HG03342 (cell line): ENCODE results near the gene ARAP3.
"Not testable (repeated sequence)": the region's sequence is repeated elsewhere in the genome, so short reads cannot be mapped to it uniquely, and the experiment has no call there.

Experiments
- ATAC-seq: cut with Tn5 transposase; IDR thresholded peaks from one replicate; pipeline ENCODE4 v1.9.1; 2021; ENCODE audit warnings: mild to moderate bottlenecking, moderate library complexity; ENCODE audit not compliant: unreplicated experiment

The ARAP3 gene

DNA sequence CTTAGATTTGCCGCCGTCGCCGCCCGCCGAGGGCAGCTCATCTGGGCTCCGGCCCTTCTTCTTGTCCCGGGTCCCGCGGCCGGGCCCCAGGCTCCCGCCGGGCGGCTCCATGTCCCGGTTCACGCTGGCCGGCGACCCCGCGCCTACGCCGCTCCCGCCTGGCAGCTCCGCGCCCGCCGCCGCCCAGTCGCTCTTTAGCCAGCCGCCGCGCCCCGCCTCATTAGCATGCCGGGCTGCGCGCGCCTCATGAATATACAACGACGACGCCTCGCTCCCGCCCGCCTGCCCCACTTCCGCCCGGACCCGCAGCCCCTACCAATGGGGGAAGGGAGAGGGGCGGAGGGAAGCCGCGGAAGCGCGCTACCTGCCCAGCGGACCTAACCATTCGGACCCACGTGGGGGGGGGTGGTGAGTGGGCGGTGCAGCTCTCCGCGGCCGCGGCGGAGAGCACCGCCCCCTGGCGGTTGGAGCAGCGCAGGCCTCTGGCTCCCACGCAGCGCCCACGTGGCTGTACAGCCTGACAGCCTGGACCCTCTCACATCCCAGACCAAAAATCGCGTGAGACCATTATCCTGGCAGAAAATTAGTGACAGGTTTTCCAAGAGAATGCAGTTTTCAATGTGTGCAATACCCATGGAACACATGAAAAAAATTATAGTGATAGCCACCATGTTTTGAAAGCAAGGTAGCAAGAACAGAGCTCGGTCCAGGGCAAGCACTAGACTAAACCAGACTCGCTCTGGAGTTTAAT lies 63.1 kb downstream of the ARAP3 start, which contains the start of gene DIAPH1:
DIAPH1 (minus strand) TSS at position 197 of the 751 bp plus-strand sequence; CDS start at position 111, 86 bp downstream.
- ATAC-seq = peak; percentile 81

DNA sequence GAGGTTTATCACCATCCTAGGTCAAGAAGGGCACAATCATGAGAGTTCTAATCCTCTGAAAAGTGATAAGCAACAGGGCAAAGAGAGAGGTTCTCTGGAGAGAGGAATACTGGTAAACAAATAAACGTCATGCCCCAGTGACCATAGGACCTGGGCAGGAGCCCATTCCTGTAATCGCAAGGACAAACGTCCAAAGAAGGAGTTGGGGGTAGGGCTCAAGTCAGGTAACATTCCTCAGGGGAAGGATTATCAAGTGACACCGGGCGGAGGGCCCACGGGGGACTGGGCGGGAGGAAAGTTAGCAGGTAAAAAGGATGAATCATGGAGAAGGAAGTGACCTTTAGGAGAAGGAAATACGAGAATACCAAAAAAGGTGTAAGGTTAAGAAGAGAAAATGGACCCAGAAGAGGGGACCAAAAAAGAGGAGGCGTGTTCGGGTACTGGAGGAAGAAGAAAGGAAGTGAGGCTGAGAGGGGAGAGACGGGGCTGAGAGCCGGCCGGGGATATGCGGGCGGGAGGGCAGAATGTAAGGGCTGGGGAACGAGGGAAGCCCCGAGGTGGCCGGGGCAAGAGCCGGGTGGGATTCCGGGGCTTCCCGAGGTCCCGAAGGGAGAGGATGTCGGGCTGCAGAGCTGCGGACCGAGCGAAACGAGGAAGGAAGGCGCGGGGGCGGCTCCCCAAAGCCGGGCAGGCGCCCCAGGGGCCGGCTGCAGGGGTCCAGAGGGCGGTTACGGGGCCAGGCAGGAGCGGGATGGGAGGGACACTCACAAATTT lies 63.8 kb downstream of the ARAP3 start:
- ATAC-seq = peak; percentile 37

DNA sequence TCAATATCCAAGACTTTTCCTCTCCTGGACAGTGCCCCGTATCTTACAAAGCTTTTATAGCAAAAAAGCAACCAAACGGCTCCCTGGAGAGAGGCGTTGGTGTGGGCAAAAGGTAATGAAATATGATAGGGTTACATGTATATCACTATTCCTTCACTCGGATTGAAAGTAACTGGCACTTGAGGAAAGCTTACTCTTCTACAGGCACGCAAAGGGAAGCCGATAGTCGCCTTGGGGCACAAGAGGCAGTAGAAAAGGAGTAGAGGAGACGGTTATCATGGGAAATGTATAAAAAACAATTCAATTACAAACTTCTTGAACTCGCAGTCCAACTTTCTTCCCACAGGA lies 64.4 kb downstream of the ARAP3 start:
- no peak for ATAC-seq

DNA sequence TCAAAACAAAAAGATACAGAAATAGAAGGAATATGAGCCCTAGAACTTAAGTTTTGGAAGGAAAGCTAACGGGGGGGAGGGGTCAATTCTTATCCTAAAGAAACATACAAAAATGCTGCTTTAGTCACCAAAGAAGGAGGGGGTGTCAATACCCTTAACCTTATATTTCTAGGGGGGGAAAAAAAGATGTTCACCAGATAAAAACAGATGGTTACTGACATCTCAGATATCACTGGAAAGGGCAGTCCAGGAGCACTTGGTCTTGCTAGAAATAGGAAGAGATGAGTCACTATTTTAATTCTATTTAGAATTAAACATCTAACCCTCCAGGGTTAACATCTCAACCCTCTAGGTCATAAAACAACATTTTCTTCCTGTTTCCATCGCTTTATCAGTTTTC lies 64.9 kb downstream of the ARAP3 start:
- no peak for ATAC-seq

DNA sequence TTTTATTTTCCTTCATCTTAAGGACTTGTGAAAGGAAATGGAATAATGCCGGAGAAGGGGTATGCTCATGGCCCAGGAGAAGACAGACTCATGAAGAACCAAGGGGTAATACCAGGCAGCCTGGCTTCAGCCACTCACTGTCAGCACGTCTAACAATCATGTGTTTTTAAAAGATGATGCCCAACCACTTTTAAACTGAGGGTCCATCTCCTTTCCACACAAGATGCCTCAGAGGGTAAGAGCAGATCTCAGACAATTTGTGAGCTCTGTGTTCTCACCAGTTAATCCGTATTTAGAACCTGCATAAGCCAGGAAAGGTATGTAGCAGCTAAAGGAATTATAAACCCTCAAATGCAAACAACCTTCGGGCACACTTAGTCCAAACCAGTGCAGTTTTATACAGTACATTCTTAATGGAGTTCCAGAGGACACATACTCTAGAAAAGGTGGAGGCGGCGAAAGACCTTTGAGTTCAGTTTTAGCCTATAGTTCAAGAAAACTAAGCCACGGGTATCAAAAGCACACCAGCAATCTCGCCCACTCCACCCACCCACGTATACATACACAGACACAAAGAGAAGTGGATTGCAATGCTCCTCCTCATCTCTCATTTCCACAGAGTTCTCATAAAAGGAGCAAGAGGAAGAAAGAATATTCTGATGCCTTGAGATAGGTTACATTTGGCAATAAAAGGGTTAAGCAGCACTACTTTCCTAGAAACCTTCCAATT lies 65.9 kb downstream of the ARAP3 start:
- ATAC-seq = no peak

DNA sequence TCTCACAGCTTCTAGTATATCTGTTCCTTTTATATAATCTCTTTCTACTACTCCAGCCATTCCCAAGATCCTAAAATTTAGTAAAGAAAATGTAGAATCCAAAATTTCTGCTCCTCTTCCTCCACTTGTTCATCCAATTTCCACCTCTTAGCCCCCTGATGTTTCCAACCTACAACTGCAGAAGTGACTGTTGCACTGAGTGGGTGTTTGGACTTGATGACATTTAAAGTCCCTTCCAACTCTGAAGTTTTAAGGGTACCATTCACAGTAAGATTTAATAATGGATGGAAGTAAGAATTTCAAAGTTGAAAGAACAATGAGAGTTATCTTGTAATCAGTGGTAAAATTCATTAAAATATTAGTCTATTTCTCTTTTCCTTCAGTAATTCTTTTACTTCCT lies 68.7 kb downstream of the ARAP3 start:
- ATAC-seq = no peak

DNA sequence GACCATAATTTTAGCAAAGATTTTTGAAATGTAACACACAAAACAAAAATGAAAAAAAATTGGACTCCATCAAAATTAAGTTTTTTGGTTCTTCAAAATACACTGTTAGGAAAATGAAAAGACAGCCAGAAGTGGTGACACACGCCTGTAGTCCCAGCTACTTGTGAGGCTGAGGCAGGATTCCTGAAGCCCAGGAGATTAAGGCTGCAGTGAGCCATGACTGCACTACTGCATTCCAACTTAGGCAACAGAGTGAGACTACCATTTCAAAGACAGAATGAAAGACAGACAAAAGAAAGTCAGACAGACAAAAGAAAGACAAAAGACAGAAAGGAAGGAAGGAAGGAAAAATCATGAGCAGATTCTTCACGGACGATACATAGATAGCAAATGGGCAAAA lies 70.7 kb downstream of the ARAP3 start:
- no peak for ATAC-seq

DNA sequence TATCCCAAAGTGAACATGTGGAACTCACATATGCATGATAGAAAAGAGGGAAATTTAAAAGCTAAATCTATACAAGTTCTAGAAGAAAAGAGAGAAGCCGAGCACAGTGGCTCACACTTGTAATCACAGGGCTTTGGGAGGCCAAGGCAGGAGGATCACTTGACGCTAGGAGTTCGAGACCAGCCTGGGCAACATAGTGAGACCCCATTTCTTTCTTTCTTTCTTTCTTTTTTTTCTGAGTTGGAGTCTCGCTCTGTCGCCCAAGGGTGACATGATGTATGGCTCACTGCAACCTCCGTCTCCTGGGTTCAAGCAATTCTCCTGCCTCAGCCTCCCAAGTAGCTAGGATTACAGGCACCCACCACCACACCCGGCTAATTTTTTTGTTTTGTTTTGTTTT lies 72.1 kb downstream of the ARAP3 start:
- not testable (repeated sequence) for ATAC-seq

DNA sequence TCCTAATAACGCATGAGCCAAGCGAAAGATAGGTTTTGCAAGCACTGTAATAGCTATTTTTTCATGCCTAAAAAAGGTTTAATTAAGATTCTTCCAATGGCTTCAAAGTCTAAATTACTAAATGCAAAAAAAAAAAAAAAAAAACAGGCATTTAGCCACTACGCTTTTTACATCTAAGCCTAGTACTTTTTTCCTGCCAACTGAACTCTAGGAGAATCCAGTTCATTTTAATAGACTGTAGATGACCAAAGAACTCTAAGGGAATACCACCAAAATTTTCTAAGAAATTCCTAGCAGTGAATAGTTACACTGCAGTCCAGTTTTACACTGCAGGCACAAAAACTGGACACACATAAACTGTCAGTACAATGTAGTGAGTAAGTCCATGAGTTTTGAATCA lies 73.0 kb downstream of the ARAP3 start:
- no peak for ATAC-seq

DNA sequence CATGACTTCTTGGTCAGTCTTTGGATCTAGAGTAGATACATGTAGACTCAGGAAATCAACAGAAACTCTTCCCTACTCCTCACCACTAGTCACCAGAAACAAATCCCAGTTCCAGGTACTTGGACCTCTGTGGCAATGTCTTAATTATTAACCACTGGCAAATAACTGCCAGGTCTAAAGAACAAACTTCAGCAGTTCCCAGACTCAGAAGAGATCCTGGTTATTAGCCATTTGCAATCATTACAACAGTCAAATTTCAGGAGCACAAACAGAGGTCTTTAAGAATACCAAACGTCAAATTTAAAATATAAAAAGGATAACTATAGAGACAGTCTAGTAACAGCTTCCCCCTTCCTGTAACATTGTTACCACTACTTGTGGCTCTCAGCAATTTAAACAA lies 73.5 kb downstream of the ARAP3 start:
- ATAC-seq = no peak

DNA sequence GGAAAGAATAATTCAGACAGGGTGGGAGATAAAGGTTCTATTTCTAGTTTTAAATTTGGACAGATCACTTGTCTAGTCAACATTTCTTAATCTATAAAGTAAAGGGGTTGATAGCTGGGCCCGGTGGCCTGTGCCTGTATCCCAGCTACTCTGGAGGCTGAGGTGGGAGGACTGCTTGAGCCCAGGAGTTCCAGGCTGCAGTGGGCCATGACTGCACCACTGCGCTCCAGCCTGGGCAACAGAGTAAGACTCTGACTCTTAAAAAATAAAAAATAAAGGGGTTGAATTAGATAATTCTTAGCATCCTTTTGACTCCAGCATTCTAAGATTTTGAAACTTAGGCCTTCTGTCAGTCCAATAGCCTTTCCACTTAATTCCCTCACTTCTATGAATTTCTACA lies 74.0 kb downstream of the ARAP3 start:
- ATAC-seq = no peak

DNA sequence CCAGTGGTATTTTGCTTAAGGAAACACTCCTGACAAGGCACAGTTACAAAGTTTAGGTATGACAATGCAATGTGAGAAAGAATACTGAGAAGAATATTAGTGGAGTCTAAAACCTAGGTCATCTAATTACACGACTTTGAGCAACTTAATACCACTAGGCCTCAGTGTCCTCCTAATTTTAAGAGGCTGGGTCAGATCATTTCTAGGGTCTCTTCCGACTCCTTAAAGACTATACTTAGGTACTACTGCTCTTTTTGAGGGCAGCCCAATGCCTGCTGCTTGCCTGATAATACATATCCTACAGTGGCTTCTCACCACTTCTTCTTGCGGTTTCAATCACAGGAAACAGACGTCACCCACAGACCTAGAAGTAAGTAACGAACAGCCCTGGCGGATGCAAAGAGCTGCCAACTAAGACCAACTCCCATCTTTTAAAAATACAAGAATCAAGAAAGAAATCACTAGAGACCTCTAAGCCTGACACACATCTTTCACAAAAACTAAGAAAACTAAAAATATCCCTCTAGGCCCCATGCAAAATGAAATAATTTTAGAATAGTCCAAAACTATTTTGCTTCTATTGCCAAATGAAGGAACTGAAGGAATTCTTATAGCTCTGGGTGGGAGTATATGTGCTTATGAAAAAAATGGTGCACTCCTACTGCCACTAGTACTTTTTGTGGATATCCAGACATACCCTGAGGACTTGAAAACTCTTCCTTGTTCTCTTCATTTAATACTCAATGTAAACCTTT lies 76.3 kb downstream of the ARAP3 start:
- peak; percentile 98 for ATAC-seq

DNA sequence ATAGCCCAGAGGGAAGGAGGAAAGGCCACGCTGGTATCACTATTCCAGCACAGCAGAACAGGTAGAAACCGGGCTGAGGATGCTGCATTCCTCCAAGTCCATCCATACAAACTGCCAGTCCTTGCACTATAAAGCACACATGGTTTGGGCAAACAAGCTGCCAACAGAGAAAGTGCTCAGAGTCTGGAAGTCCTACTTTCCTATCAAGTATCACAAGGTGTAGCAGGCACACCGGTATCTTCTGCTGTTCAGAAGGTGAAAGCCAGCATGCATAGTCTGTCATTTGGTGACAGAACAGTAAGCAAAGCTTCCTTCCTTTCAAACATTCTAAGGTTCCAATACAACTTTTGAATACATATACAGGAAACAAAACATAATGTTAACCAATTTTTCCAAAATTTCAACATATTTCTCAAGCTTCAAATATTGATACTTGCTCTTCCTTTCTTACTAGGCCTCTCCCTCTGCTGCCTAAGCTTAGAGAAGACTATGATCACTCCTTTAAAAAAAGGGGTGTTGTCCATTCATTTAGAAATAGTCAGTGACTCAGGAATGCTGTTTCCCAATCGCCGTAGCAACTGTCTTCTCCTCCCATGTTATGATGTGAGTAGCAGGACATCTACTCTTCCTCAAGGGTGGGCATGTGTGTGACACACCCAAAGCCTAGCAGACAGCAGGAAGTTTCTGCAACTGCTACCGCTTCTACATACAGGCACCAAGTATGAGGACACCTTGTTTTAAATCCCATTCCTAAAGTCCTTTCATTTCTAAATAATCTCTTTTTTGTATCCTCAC lies 77.9 kb downstream of the ARAP3 start:
- no peak for ATAC-seq
